Measurements from ENCODE around the gene USP47.

- TF ChIP-seq POLR2A (IDR thresholded peaks at IDR 0.05; ENCODE audit: low read depth, low read length): no peak
- no peak for TF ChIP-seq TAF1 (IDR thresholded peaks at IDR 0.05; ENCODE audit: low read depth, low read length)
- TF ChIP-seq SPI1 (IDR thresholded peaks at IDR 0.05; ENCODE audit: low read depth, low read length): no peak
Observed at GRCh38 chr11:11895672-11896071, 53.9 kb downstream of the USP47 start.

Measured in GM12891 (cell line).